ENCODE measurements around the gene MRPL19.

MRPL19 gene

DNA sequence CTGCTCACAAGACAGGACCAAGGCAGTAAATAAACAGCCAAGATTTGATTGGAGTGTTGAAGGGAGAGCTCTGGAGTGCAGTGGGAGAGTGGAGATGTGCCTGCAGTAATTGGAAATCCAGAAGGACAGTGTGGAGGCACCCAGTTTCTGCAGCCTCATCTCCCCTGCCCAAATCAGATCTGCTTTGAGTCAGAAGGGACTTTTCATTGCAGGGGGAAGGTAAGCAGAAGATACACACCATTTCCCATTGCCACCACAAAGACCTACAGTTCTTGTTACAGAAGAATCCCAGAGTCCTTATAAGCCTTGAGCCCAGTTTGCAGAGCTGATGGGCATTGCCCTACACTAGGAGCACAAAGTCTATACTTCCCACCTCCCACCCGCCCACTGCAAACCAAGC is 91.4 kb downstream of the MRPL19 start:
- DNase-seq = no peak

All from C1 segment of cervical spinal cord (tissue), 14 donors.